ENCODE data around the gene KCNE4.

The KCNE4 gene

DNA sequence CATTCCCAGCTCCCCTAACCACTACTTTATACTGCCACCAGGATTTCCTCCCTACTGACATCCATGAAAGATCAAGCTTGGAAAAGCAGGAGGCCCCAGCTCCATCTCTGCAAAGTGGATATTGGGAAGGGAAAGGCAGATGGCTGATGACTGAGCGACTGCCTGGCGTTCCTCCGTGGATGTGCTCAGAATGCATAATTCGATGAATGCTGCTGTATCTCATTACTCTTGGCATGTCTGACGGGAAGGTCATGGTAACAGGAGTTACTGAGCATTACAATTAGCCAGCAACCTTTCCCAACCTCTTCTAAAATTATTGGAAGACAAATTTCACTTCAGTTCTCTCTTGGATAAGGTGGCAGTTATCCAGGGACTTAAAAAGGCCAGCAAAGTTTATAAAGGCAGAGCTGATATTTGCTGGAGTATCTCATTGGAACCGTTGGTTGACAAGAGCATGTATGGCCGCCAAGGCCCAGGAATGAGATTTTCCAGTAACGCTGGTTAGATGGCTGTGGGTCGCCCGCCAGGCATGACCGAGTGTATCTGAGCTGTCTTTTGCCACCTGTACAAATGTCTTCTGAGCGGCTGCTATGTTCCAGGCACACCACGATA lies 34.5 kb downstream of the KCNE4 start:
- Histone ChIP-seq H4K20me1 (ENCODE audit: control insufficient read depth, insufficient read depth, low read depth, low read length) (no peaks in the 10 kb centered on the region), H3K27me3 (ENCODE audit: control insufficient read depth, low read length) (no peaks in the 10 kb centered on the region), H3K4me3 (ENCODE audit: low read length) (no peak overlapping the region), H3K9me2 (replicated peaks; ENCODE audit: control insufficient read depth, low read length) (no peaks in the 10 kb centered on the region), H3K9me3 (ENCODE audit: control insufficient read depth, insufficient read depth, low read length) (no peaks in the 10 kb centered on the region), H3K27ac (ENCODE audit: low read depth, low read length) (no peak overlapping the region), H3K4me2 (ENCODE audit: low read length) (no peak overlapping the region), H3K36me3 (ENCODE audit: control insufficient read depth, low read length) (no peaks in the 10 kb centered on the region), H3F3A (ENCODE audit: control insufficient read depth, insufficient read depth) (no peaks in the 10 kb centered on the region), H3K4me1 (ENCODE audit: control insufficient read depth, low read length) (no peaks in the 10 kb centered on the region), H3K79me2 (ENCODE audit: control insufficient read depth, low read length) (no peaks in the 10 kb centered on the region)
- TF ChIP-seq, protein P1, sequence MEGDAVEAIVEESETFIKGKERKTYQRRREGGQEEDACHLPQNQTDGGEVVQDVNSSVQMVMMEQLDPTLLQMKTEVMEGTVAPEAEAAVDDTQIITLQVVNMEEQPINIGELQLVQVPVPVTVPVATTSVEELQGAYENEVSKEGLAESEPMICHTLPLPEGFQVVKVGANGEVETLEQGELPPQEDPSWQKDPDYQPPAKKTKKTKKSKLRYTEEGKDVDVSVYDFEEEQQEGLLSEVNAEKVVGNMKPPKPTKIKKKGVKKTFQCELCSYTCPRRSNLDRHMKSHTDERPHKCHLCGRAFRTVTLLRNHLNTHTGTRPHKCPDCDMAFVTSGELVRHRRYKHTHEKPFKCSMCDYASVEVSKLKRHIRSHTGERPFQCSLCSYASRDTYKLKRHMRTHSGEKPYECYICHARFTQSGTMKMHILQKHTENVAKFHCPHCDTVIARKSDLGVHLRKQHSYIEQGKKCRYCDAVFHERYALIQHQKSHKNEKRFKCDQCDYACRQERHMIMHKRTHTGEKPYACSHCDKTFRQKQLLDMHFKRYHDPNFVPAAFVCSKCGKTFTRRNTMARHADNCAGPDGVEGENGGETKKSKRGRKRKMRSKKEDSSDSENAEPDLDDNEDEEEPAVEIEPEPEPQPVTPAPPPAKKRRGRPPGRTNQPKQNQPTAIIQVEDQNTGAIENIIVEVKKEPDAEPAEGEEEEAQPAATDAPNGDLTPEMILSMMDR (IDR thresholded peaks at IDR 0.05; ENCODE audit: low read depth, low read length, poor library complexity, severe bottlenecking): no peak
- no peak for TF ChIP-seq EZH2phosphoT487 (IDR thresholded peaks at IDR 0.05; ENCODE audit: borderline replicate concordance, low read length)

DNA sequence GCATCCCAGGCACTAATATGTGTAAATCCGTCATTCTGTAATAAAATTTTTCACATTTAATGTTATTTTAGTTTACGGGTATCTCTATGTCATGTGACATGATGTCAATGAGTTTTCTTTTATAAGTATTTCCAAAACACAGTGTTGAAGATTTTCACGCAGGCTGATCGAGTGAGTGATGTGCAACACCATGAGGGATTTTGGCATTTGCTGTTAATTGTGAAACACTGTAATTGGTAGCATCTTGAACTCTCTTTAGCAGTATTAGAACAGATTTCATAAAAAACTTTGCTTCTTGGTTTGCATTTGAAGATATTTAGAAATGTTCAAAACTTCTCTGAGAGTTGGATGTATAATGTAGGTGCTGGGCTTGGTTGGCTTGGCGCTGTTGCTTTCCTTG lies 35.5 kb downstream of the KCNE4 start:
- Histone ChIP-seq H3K4me2 (ENCODE audit: low read length) (no peak overlapping the region), H3K79me2 (ENCODE audit: control insufficient read depth, low read length) (no peaks in the 10 kb centered on the region), H3K27ac (ENCODE audit: low read depth, low read length) (no peak overlapping the region), H3K36me3 (ENCODE audit: control insufficient read depth, low read length) (no peaks in the 10 kb centered on the region), H3K27me3 (ENCODE audit: control insufficient read depth, low read length) (no peaks in the 10 kb centered on the region), H3K4me3 (ENCODE audit: low read length) (no peak overlapping the region), H3K9me3 (ENCODE audit: control insufficient read depth, insufficient read depth, low read length) (no peaks in the 10 kb centered on the region), H3K9me2 (replicated peaks; ENCODE audit: control insufficient read depth, low read length) (no peaks in the 10 kb centered on the region), H3K4me1 (ENCODE audit: control insufficient read depth, low read length) (no peaks in the 10 kb centered on the region), H4K20me1 (ENCODE audit: control insufficient read depth, insufficient read depth, low read depth, low read length) (no peaks in the 10 kb centered on the region), H3F3A (ENCODE audit: control insufficient read depth, insufficient read depth) (no peaks in the 10 kb centered on the region)
- TF ChIP-seq, protein P1 (IDR thresholded peaks at IDR 0.05; ENCODE audit: low read depth, low read length, poor library complexity, severe bottlenecking): no peak
- TF ChIP-seq EZH2phosphoT487 (IDR thresholded peaks at IDR 0.05; ENCODE audit: borderline replicate concordance, low read length): no peak

DNA sequence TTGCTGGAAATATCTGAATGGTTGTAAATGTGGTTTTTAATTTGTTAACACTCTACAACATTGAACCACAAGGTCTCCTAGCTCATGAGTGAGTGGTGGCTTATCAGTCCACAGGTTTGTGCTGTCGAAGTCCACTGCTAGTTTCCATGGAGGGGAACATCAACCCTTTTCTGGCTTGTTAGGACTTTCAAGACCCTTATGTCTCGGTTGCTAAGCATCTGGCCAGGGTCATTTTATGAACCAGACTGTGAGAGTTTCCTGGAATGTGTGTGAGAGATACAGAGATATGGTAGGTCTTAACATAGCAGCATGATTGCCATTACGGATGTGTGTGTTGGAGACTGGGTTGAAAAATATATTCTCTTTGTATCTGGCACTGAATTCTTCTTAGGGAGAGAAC lies 36.9 kb downstream of the KCNE4 start:
- no peaks in the 10 kb centered on the region for H3F3A ChIP-seq (ENCODE audit: control insufficient read depth, insufficient read depth)
- H3K4me1 ChIP-seq (ENCODE audit: control insufficient read depth, low read length): no peaks in the 10 kb centered on the region
- no peaks in the 10 kb centered on the region for H3K9me2 ChIP-seq (replicated peaks; ENCODE audit: control insufficient read depth, low read length)
- no peaks in the 10 kb centered on the region for H3K79me2 ChIP-seq (ENCODE audit: control insufficient read depth, low read length)
- no peaks in the 10 kb centered on the region for H4K20me1 ChIP-seq (ENCODE audit: control insufficient read depth, insufficient read depth, low read depth, low read length)
- H3K4me3 ChIP-seq (ENCODE audit: low read length): no peak overlapping the region
- TF ChIP-seq, protein P1 (IDR thresholded peaks at IDR 0.05; ENCODE audit: low read depth, low read length, poor library complexity, severe bottlenecking): no peak
- TF ChIP-seq EZH2phosphoT487 (IDR thresholded peaks at IDR 0.05; ENCODE audit: borderline replicate concordance, low read length): no peak
- no peaks in the 10 kb centered on the region for H3K9me3 ChIP-seq (ENCODE audit: control insufficient read depth, insufficient read depth, low read length)
- H3K36me3 ChIP-seq (ENCODE audit: control insufficient read depth, low read length): no peaks in the 10 kb centered on the region
- no peak overlapping the region for H3K4me2 ChIP-seq (ENCODE audit: low read length)
- no peak overlapping the region for H3K27ac ChIP-seq (ENCODE audit: low read depth, low read length)
- no peaks in the 10 kb centered on the region for H3K27me3 ChIP-seq (ENCODE audit: control insufficient read depth, low read length)
